Astrocyte of the cerebellum (primary cell): Measurements from ENCODE around the gene GIT2.
"Not testable (repeated sequence)": the region's sequence is repeated elsewhere in the genome, so short reads cannot be mapped to it uniquely, and the experiment has no call there.

ENCODE experiments used
- DNase-seq: peaks from one replicate; pipeline ENCODE4 v3.0.0-alpha.2; 2011; ENCODE audit warnings: low read depth
- H3K4me3 ChIP-seq: 2 replicates; pipeline ENCODE4 v1.5.1; 2011; ENCODE audit warnings: mild to moderate bottlenecking, low read depth, low read length, moderate library complexity
- in situ Hi-C: cut with HindIII; loops from 2 replicates; pipeline ENCODE4 v1.10.0; 2017; ENCODE audit warnings: low sequenced_read_pairs
- TF ChIP-seq, protein P1 (sequence below): IDR thresholded peaks from 2 replicates; pipeline ENCODE4 v1.5.1; 2012; ENCODE audit warnings: low read length, low read depth, moderate library complexity, mild to moderate bottlenecking; ENCODE audit errors: missing control alignments

Gene GIT2

DNA sequence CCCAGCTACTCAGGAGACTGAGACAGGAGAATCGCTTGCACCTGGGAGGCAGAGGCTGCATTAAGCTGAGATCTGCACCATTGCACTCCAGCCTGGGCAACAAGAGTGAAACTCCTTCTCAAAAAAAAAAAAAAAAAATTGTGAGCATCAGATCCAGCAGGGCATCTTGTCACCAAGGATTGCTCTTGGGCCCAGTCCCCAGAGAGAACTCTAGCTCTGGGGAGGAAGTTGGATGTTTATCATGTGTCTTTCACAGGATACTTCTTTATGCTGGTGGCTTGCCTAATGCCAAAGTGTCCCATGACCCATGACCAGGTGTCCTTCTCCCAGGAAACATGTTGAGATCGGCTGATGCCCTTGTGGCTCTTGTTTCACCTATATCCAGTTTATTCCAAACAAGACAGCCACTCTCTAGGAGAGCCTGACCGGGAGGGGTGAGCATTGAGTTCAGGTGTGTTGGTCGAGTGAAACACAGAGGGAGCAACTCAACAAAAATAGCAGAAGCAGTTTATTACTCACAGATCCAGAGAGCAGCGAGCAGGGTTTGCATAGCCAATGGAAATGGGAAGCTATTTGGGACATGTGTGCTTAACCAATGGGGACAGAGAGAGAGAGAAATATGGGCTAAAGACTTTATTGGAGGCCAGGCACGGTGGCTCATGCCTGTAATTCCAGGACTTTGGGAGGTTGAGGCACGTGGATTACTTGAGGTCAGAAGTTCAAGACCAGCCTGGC is 102.7 kb downstream of the GIT2 start:
- TF ChIP-seq, protein P1, sequence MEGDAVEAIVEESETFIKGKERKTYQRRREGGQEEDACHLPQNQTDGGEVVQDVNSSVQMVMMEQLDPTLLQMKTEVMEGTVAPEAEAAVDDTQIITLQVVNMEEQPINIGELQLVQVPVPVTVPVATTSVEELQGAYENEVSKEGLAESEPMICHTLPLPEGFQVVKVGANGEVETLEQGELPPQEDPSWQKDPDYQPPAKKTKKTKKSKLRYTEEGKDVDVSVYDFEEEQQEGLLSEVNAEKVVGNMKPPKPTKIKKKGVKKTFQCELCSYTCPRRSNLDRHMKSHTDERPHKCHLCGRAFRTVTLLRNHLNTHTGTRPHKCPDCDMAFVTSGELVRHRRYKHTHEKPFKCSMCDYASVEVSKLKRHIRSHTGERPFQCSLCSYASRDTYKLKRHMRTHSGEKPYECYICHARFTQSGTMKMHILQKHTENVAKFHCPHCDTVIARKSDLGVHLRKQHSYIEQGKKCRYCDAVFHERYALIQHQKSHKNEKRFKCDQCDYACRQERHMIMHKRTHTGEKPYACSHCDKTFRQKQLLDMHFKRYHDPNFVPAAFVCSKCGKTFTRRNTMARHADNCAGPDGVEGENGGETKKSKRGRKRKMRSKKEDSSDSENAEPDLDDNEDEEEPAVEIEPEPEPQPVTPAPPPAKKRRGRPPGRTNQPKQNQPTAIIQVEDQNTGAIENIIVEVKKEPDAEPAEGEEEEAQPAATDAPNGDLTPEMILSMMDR, result no peak
- DNase-seq, result no peak
- in situ Hi-C loops, result no loop called here

DNA sequence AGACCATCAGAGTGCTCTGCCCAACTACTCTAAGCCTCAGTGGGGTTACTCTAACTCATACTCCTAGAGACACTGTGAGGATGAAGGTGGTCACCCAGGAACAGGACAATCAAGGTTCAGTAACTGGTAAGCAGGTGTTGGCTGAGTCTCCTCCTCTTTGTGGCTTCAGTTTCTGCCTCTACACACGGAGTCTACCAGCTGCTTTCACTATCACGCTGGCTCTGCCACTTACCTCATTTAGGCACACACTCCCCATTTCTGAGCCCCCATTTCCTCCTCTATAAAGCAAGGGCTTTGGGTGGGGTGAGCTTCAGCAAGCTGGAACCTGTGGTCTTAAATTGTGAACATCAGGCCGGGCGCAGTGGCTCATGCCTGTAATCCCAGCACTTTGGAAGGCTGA is 103.4 kb downstream of the GIT2 start:
- no peak overlapping the region for H3K4me3 ChIP-seq
- TF ChIP-seq, protein P1, result no peak
- in situ Hi-C loops, result no loop called here
- no peak for DNase-seq

More for the DNA sequence above, 102.7 kb downstream of the GIT2 start:
- H3K4me3 ChIP-seq, result no peak overlapping the region

DNA sequence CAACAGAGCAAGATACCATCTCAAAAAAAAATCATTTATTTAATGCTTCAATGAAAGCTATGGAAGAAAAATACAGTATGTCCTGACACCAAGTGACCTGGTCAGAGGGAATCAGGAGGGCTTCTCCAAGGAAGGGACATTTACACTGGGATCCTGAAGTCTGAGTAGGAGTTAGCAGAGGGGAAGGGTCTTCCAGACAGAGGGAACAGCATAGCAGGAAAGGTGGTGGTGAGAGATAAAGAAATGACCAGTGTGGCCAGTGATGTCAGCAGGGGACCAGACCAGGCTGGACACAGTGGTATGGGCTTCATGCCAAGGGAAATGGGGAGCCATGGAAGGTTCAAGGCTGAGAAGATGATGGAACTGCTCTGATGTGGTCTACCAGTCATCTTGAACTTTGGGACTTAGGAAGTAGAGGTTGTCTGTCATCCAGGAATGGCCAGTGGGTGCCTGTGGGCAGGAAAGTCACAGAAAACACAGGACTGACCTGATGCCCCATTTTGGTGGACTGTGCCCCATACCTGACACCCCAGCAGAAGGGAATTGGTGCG is 103.9 kb downstream of the GIT2 start:
- in situ Hi-C loops, result no loop called here
- TF ChIP-seq, protein P1, result no peak
- no peak for DNase-seq

DNA sequence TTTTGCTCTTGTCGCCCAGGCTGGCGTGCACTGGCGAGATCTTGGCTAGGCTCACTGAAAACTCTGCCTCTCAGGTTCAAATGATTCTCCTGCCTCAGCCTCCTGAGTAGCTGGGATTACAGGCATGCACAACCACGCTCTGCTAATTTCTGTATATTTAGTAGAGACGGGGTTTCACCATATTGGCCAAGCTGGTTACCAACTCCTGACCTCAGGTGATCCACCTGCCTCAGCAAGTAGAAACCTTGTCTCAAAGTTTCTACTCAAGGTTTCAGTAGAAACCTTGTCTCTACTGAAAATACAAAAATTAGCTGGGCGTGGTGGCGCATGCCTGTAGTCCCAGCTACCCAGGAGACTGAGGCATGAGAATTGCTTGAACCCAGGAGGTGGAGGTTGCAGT is 104.4 kb downstream of the GIT2 start:
- in situ Hi-C loops, H3K4me3 ChIP-seq, DNase-seq: not testable (repeated sequence)

More for the DNA sequence above, 103.9 kb downstream of the GIT2 start:
- no peak overlapping the region for H3K4me3 ChIP-seq

DNA sequence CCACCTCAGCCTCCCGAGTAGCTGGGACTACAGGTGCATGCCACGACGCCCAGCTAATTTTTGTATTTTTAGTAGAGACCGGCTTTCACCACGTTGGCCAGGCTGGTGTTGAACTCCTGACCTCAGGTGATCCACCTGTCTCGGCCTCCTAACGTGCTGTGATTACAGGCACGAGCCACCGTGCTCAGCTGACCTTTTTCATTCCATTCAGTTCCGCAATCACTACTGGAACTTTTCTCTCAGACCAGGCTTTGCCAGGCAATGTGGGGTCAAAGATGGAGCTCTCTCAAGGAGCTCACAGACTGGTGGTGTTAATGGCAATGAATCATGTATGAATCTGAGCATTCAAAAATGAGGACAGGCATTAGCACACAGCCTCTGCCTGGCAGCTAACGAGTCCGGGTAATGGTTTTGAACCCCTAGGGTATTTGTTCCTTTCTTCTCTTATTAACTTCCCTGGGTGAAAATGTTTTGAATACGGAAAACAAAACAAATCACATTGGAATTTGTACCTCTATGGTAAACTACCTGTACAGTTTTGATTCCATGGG is 105.5 kb downstream of the GIT2 start:
- DNase-seq, result no peak
- TF ChIP-seq, protein P1, result no peak
- in situ Hi-C loops, result no loop called here
- no peak overlapping the region for H3K4me3 ChIP-seq

DNA sequence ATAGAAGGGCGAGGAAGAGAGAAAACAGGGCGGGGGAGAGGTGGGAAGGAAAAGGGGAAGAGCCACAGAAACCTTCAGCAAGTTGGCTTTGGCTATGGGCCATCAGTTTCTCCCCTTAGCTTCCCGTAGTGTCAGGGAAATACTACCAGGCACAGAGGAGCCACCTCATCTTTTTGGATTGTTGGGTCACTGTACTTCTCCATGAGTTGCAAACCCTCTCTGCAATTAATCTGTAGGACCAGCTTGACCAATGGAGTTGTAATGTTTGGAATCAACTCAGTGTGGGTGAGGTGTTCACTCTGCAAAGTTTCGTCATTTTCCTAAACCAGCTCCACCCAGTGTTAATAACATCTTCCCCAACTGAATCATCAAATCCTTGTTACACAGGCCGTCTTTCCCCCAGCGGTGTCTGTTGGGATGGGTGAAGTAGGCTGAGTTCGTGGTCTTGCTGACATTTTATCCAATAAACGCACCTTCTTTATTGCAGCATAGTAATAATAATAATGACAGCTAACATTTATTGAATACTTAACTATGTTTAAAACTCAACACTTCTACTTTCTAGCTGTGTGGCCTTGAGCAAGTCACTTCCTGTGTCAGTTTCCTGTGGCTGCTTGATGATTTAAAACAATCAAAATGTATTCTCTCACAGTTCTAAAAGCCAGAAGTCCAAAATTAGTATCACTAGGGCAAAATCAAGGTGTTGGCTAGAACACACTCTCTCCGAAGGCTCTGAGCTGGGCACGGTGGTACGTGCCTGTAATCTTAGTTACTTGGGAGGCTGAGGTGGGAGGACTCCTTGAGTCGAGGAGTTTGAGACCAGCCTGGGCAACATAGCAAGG is 107.8 kb downstream of the GIT2 start:
- no peak for DNase-seq
- no peak overlapping the region for H3K4me3 ChIP-seq
- in situ Hi-C loops, result no loop called here
- TF ChIP-seq, protein P1, result no peak
